Gastroesophageal sphincter (tissue), 4 donors: ENCODE measurements around the gene RUSF1. TPM values are rescaled to one million over a fixed set of nuclear protein-coding genes. Genes with fewer than 3 reads are reported as not detected.

Source experiments
- ATAC-seq: fragments of 150-250 bp; one replicate; pipeline ENCODE4 v1.9.1; 2016; ENCODE audit warnings: mild to moderate bottlenecking, moderate library complexity
- H3K27ac ChIP-seq, 4 donors: fragments of 200-600 bp; sonication (generic) in 3 of 4; 1 replicate in 3 of 4; 2 replicates in 1 of 4; pipeline ENCODE4 v1.5.1; 2016 to 2019
- H3K27me3 ChIP-seq: fragments of 200-600 bp; sonication (generic); one replicate; pipeline ENCODE4 v1.5.1; 2019
- H3K36me3 ChIP-seq, 2 donors: fragments of 200-600 bp; sonication (generic); one replicate each; pipeline ENCODE4 v1.5.1; 2019; ENCODE audit warnings: control low read depth in 1 of 2
- H3K4me1 ChIP-seq, 3 donors: fragments of 200-600 bp; sonication (generic); 1 replicate in 2 of 3; 2 replicates in 1 of 3; pipeline ENCODE4 v1.5.1; 2016 to 2019; ENCODE audit warnings: control low read depth in 2 of 3
- H3K4me3 ChIP-seq, 2 donors: fragments of 200-600 bp; sonication (generic); one replicate each; pipeline ENCODE4 v1.5.1; 2019; ENCODE audit warnings: mild to moderate bottlenecking in 1 of 2, moderate library complexity in 1 of 2
- H3K9me3 ChIP-seq, 3 donors: fragments of 200-600 bp; sonication (generic); one replicate each; pipeline ENCODE4 v1.5.1; 2017 to 2019; ENCODE audit warnings: control low read depth in 2 of 3
- EP300 ChIP-seq: sonication (generic); formaldehyde crosslinking; IDR thresholded peaks from one replicate; pipeline ENCODE4 v1.6.1; 2017; ENCODE audit warnings: antibody characterized with exemption, mild to moderate bottlenecking
- POLR2A ChIP-seq, 2 donors: fragments of 450-650 bp; IDR thresholded peaks; one replicate each; pipeline ENCODE4 v1.6.1; 2017; ENCODE audit warnings: antibody characterized with exemption in 2 of 2, mild to moderate bottlenecking in 2 of 2, moderate library complexity in 1 of 2
- POLR2AphosphoS5 ChIP-seq: sonication (generic); formaldehyde crosslinking; IDR thresholded peaks from one replicate; pipeline ENCODE4 v1.6.1; 2017; ENCODE audit warnings: antibody characterized with exemption
- WGBS, 2 donors: methylation state at CpG; one replicate each; pipeline ENCODE4 v1.1.5; 2018; ENCODE audit warnings: low coverage in 1 of 2; 5-methylcytosine and 5-hydroxymethylcytosine counted together
- total RNA-seq, 4 donors: library from RNA; depleted of rRNA; stranded (reverse); fragments of >200 nt; gene quantifications; one replicate each; pipeline ENCODE4 v1.1.0, GENCODE V29; 2016
- TF ChIP-seq, protein P1 (sequence below), 4 experiments: fragments of 200-600 bp in 2 of 4; fragments of 450-650 bp in 2 of 4; sonication (generic) in 1 of 4; IDR thresholded peaks; one replicate each; pipeline ENCODE4 v1.5.1; 2017 to 2019; ENCODE audit warnings: antibody characterized with exemption in 4 of 4, mild to moderate bottlenecking in 2 of 4, moderate library complexity in 2 of 4

The RUSF1 gene
- total RNA-seq, 4 donors from 2014 or later, result 31.4 to 49.7 (median 43.3) TPM

DNA sequence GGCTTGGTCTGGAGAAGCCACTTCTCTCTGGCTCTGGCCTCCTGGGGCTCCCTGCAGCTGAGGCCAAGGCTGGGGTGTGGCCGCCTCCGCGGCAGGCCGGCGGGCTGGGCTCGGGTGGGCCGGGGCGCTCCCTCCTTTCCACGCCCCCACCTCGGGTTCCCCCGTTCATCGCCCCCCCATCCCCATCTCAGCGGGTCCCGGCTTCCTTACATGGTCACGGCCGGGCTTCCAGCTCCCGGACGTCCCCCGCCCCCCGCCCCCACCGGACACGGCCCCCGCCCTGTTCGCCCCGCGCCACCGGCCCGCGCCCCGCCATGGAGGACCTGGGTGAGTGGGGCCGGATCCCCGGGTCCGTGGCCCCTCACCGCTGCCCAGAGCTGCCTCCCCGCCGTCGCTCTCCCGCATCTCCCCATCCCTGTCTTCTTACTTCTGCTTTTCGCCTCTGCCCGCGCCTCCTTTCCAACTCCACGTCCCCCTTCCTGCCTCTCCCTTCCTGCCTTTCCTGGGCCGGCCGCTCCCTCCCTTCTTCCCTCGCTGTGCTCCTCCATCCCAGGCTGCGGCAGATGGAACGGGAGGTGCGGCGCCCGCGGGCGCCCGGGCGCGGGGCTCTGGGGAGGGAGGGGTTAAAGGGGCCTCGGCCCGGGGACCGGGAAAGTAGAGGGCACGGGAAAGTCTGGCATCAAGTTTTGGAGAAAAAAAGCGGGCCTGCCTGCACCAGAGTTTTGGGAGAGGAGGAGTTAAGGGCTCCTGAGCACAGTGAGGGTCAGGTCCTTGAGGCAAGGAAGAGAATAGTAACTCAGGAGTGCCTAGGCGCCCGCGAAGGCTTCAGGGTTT lies 36.1 kb downstream of the RUSF1 start, which contains the start of gene TGFB1I1:
TSS of gene TGFB1I1 (plus strand) at position 278 of the 834 bp plus-strand sequence. CDS start at position 315, 37 bp downstream.
- 2 to 7% methylated on average over 3 to 23 of the region's 63 CpGs for WGBS, 2 donors

DNA sequence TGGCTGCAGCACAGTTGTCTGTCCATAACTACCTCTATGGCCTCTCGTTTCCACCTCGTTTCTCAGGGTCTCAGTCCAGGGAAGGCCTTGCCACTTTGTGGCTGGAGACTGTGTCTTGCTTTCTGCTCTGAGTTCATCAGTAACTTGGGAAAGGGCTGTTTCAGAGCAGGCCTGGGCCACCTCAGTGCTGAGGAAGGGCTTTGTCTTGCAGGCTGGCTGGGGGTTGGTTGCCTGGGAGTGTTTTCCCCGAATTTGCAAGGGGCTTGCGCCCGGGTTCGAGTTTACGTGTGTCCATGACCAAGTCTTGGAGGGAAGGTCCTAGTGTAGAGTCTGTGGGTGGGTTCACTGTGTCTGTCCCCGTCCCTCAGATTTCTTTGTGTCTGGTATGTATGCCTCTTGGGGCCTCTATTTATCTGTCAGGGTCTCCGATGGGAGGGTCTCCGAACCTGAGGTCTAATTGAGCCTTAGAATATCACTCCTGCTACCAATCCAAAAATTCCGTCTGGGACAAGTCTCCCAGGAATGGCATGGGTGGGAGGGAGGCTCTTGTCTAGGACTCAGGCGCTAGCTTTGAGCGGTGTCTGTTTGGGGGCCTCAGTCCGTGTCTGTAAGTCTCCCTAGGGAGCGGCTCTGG lies 36.8 kb downstream of the RUSF1 start:
- no peak for ATAC-seq
- WGBS, 2 donors, result 20 to 30% methylated on average over 2 to 3 of the region's 15 CpGs

More for the DNA sequence above, 36.1 kb downstream of the RUSF1 start, which contains the start of gene TGFB1I1:
- peaks cover 2 to 62% (median 9%) of the 10 kb centered on the region in 3 donors for H3K4me1 ChIP-seq
- no peaks in the 10 kb centered on the region for H3K9me3 ChIP-seq
- ATAC-seq, result peak; percentile 71
- peak within 1 kb of the TSS; percentile 75 to 88 for H3K4me3 ChIP-seq
- TF ChIP-seq POLR2AphosphoS5 (peak; percentile 48), POLR2A (IDR thresholded peaks at IDR 0.05) (peak; percentile 30 to 33), EP300 (no peak)
- peak within 1 kb of the TSS; percentile 95 to 99 (median 98) for H3K27ac ChIP-seq
- H3K27me3 ChIP-seq, result no peaks in the 10 kb centered on the region
- H3K36me3 ChIP-seq, result peaks cover 0 to 43% of the 10 kb centered on the region in 2 donors

GRCh38 chr16:31470615-31471014 lies 37.6 kb downstream of the RUSF1 start:
- Histone ChIP-seq H3K9me3 (no peaks in the 10 kb centered on the region), H3K36me3 (peaks cover 0 to 43% of the 10 kb centered on the region in 2 donors), H3K4me3 (no peak overlapping the region), H3K4me1 (peaks cover 2 to 47% (median 6%) of the 10 kb centered on the region in 3 donors), H3K27ac (peak overlapping the region; percentile 95 to 99 (median 98)), H3K27me3 (no peaks in the 10 kb centered on the region)
- ATAC-seq, result no peak
- TF ChIP-seq POLR2A (IDR thresholded peaks at IDR 0.05), result no peak
- no peak for TF ChIP-seq EP300
- no peak for TF ChIP-seq POLR2AphosphoS5
- TF ChIP-seq, protein P1, sequence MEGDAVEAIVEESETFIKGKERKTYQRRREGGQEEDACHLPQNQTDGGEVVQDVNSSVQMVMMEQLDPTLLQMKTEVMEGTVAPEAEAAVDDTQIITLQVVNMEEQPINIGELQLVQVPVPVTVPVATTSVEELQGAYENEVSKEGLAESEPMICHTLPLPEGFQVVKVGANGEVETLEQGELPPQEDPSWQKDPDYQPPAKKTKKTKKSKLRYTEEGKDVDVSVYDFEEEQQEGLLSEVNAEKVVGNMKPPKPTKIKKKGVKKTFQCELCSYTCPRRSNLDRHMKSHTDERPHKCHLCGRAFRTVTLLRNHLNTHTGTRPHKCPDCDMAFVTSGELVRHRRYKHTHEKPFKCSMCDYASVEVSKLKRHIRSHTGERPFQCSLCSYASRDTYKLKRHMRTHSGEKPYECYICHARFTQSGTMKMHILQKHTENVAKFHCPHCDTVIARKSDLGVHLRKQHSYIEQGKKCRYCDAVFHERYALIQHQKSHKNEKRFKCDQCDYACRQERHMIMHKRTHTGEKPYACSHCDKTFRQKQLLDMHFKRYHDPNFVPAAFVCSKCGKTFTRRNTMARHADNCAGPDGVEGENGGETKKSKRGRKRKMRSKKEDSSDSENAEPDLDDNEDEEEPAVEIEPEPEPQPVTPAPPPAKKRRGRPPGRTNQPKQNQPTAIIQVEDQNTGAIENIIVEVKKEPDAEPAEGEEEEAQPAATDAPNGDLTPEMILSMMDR (IDR thresholded peaks at IDR 0.05), result no peak
- 59 to 74% methylated on average over 2 to 3 of the region's 3 CpGs for WGBS, 2 donors

More for the DNA sequence above, 36.8 kb downstream of the RUSF1 start:
- TF ChIP-seq EP300, result no peak
- TF ChIP-seq, protein P1 (IDR thresholded peaks at IDR 0.05), result no peak
- TF ChIP-seq POLR2A (IDR thresholded peaks at IDR 0.05), result no peak
- no peak for TF ChIP-seq POLR2AphosphoS5
- no peaks in the 10 kb centered on the region for H3K9me3 ChIP-seq
- peaks cover 2 to 54% (median 9%) of the 10 kb centered on the region in 3 donors for H3K4me1 ChIP-seq
- H3K27me3 ChIP-seq, result no peaks in the 10 kb centered on the region
- H3K4me3 ChIP-seq, result peak overlapping the region; percentile 75 to 88
- H3K27ac ChIP-seq, result peak overlapping the region; percentile 95 to 99 (median 98)
- H3K36me3 ChIP-seq, result peaks cover 0 to 43% of the 10 kb centered on the region in 2 donors

GRCh38 chr16:31467858-31468257 lies 40.3 kb downstream of the RUSF1 start:
- 80 to 98% methylated on average over 1 to 4 of the region's 5 CpGs for WGBS, 2 donors
- Histone ChIP-seq H3K9me3 (no peaks in the 10 kb centered on the region), H3K4me3 (no peak overlapping the region), H3K4me1 (peaks cover 0 to 19% (median 0%) of the 10 kb centered on the region in 3 donors), H3K27ac (no peak overlapping the region), H3K36me3 (peaks cover 0 to 45% of the 10 kb centered on the region in 2 donors), H3K27me3 (no peaks in the 10 kb centered on the region)
- TF ChIP-seq, protein P1 (IDR thresholded peaks at IDR 0.05), result no peak
- TF ChIP-seq POLR2A (IDR thresholded peaks at IDR 0.05), result no peak
- no peak for TF ChIP-seq POLR2AphosphoS5
- TF ChIP-seq EP300, result no peak
- no peak for ATAC-seq

- Histone ChIP-seq H3K27ac (no peak overlapping the region), H3K9me3 (no peaks in the 10 kb centered on the region), H3K4me1 (peaks cover 0 to 17% (median 0%) of the 10 kb centered on the region in 3 donors), H3K36me3 (peaks cover 0 to 51% of the 10 kb centered on the region in 2 donors), H3K27me3 (no peaks in the 10 kb centered on the region), H3K4me3 (no peak overlapping the region)
- TF ChIP-seq, protein P1 (IDR thresholded peaks at IDR 0.05), result no peak
- TF ChIP-seq POLR2AphosphoS5, result no peak
- TF ChIP-seq EP300, result no peak
- no peak for TF ChIP-seq POLR2A (IDR thresholded peaks at IDR 0.05)
- ATAC-seq, result no peak
- 65% methylated on average over 3 of the region's 5 CpGs; no CpG with 5 or more reads in 1 of the 2 donors for WGBS, 2 donors
These were observed 40.9 kb downstream of the RUSF1 start for GRCh38 chr16:31467151-31467773.
